Retinal pigment epithelial cell (primary cell): ENCODE data around the gene CMTM8.

Experiments
- DNase-seq: peaks from one replicate; pipeline ENCODE4 v3.0.0-alpha.2; 2010; ENCODE audit warnings: low read depth
- H3K4me3 ChIP-seq: 2 replicates; pipeline ENCODE4 v1.5.1; 2011; ENCODE audit warnings: mild to moderate bottlenecking, low read length, control low read depth, moderate library complexity
- TF ChIP-seq, protein P1 (sequence below): conservative IDR thresholded peaks from 2 replicates; pipeline ENCODE4 v1.5.1; 2011; ENCODE audit warnings: low read depth, low read length, control low read depth, inconsistent platforms

The CMTM8 gene

DNA sequence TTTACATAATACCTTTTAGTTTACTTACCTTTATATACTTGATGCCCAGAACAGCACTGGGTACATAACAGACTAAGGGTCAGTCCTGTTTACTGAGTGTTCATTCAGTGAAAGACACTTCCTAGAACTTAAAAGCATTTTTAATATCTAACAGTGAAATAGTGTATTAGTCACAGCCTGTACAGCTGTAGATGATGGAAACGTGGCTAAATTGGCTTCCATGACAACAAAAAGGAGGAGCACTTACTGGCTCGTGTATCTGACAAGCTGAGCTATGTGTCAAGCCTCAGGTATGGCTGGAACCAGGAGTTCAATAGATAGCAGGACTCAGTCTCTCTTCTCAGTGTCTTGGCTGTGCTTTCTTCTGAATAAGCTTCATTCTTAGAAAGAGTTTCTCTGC, 40.2 kb downstream of the CMTM8 start:
- H3K4me3 ChIP-seq: no peak overlapping the region
- no peak for DNase-seq
- TF ChIP-seq, protein P1, sequence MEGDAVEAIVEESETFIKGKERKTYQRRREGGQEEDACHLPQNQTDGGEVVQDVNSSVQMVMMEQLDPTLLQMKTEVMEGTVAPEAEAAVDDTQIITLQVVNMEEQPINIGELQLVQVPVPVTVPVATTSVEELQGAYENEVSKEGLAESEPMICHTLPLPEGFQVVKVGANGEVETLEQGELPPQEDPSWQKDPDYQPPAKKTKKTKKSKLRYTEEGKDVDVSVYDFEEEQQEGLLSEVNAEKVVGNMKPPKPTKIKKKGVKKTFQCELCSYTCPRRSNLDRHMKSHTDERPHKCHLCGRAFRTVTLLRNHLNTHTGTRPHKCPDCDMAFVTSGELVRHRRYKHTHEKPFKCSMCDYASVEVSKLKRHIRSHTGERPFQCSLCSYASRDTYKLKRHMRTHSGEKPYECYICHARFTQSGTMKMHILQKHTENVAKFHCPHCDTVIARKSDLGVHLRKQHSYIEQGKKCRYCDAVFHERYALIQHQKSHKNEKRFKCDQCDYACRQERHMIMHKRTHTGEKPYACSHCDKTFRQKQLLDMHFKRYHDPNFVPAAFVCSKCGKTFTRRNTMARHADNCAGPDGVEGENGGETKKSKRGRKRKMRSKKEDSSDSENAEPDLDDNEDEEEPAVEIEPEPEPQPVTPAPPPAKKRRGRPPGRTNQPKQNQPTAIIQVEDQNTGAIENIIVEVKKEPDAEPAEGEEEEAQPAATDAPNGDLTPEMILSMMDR: no peak

DNA sequence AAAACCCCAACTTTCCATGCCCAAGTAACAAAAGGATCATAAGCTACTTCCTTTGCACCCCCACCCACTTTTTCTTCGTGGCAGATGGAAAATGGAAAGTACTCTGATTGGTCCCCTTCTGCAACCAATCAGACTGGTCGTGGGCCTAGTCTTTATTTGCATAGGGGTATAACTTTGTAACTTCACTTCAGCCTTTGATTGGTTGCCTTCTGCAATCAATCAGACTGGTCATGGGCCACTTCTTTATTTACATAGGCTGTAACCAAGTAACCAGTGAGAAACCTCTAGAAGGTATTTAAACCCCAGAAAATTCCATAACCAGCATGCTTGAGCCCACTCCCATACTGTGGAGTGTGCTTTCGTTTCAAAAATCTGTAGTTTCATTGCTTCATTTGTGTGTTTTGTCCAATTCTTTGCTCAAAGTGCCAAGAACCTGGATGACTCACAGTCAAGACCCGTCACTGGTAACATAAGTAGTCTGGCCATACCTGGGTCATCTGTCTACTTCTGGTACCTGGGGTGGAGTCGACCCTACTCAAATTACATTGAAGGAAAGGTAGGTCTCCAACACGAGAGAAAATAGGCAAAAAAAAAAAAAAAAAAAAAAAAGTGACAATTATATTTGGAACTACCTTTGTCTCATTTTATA, 41.9 kb downstream of the CMTM8 start:
- DNase-seq: no peak
- TF ChIP-seq, protein P1: no peak
- H3K4me3 ChIP-seq: no peak overlapping the region

DNA sequence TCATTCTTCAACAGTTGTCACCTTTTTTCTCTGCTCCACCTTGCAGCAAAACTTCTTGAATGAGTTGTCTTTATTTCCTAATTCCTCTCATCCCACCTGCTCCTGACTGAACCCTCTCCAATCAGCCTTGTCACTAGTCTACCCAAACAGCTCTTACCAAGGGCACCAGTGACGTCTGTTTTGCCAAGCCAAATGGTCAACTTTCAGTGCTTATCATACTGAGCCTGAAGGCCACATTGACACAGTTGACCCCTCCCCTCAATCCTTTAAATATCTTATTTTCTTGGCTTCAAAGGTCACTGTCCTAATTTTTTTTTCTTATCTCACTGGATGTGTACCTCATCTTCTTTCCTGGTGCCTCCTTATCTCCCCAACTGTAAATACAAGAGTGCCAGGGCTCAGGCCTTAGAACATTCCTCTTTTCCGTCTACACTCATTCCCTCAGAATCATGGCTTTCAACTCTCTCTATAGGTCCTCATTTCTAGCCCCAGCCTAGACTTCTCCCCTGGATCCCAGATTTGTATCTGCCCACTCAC, 43.2 kb downstream of the CMTM8 start:
- H3K4me3 ChIP-seq: no peak overlapping the region
- no peak for DNase-seq
- TF ChIP-seq, protein P1: no peak

DNA sequence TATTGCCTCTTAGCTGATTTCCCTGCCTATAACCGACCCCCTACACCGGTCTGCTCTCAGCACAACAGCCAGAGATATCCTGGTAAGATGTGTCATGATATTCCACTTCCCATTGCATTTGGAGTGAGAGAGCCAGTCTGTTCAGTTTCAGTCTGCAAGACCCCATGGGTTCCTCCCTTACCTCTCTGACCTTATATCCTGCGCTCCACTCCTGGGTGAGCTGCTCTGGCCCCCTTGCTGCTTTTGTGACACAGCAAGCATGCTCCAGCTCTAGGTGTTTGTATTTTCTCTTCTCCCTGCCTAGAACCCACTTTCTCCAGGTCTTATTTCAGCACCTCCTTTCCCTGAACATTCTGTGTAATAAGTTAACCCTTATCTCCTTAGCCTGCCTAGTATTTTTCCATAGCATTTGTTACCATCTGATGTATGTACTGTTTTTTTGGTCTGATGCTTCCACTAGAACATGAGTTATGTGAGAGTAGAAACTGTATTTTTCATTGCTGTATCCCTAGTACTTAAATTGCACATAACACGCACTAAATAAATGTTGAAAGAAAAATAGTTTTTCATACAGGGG, 44.2 kb downstream of the CMTM8 start:
- TF ChIP-seq, protein P1: no peak
- DNase-seq: no peak
- H3K4me3 ChIP-seq: no peak overlapping the region

DNA sequence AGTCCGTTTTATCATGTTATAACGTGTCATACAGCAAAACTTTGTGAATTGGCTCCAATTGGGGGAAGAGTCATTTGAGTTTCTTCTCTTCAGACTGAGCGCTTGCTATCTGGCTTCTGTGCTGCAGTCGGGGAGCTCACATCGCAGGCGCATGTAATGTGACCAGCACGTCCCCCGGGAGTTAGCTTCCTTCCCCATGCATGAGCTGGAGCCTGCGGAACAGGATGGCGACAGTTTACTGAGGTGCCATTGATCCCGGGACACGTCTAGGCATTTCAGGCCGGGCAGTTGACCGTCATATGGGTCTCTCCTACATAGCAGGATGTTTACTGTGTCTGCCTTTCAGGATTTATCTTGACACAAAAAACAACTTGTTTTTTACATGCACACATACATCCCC, 44.8 kb downstream of the CMTM8 start:
- TF ChIP-seq, protein P1: no peak
- no peak overlapping the region for H3K4me3 ChIP-seq
- DNase-seq: no peak

DNA sequence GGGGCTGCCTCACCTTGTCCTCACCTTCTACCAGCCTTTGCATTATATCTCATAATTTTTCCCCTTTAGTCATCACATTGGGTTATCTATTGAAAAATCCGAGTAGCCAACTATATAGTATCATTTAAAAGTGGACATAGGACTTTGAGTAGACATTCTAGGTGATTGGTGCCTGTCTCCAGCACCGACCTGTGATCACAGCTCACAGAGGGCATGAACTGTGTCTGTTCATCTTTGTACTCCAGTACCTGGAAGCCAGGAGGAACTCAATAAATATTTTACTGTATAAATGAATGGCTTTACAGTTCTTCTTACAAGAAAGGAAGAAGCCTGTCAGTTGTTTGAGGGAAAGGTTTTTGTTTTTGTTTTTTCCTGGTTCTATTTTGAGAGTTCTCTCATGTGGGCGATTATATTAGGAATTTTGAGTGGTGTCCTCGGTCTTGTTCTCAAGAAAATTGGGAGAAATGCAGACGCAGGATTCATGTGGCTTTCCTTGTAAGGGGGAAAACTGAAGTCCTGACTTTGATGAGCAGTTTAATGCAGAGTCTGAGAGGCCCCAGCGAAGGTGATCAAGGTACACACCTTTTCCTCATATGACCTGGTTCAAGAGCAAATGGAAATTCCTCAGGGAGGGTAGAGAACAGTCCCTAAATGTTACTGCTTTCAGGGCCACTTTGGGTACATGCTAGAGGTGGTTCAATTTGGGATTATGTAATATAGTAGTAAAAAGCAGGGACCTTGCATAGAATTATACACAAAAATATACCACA, 46.1 kb downstream of the CMTM8 start:
- no peak for DNase-seq
- TF ChIP-seq, protein P1: no peak
- no peak overlapping the region for H3K4me3 ChIP-seq

DNA sequence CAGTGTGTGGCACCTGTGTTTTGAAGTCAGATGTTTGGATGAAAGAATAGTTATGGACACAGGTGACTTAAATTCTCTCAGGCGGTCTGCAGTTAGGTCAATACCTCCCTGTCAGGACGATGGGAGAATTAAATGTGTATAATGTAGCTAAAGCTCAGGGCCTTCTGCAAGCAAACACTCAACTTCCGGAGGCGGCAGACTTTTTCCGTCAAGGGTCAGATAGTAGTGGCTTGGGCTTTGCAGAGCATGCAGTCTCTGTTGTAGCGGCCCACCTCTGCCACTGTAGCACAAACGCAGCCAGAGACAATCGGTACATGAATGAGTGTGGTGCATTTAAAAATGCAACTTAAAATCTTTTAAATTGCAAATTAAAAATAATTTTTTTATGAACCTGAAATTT, 47.4 kb downstream of the CMTM8 start:
- no peak for DNase-seq
- H3K4me3 ChIP-seq: no peak overlapping the region
- TF ChIP-seq, protein P1: no peak
